Ishikawa (cell line): Measurements from ENCODE around the gene PHKA2.

Experiments used
- EP300 ChIP-seq: IDR thresholded peaks from 2 replicates; pipeline ENCODE4 v1.6.1; 2012; ENCODE audit warnings: borderline replicate concordance
- FOXM1 ChIP-seq: IDR thresholded peaks from 2 replicates; pipeline ENCODE4 v1.6.1; 2012; ENCODE audit warnings: low read depth, borderline replicate concordance
- TAF1 ChIP-seq: IDR thresholded peaks from 2 replicates; pipeline ENCODE4 v1.6.1; 2012; ENCODE audit warnings: low read depth, mild to moderate bottlenecking
- TCF12 ChIP-seq: IDR thresholded peaks from 2 replicates; pipeline ENCODE4 v1.6.1; 2012; ENCODE audit warnings: low read depth

- no peak for TF ChIP-seq TCF12
- no peak for TF ChIP-seq EP300
- TF ChIP-seq TAF1: no peak
- TF ChIP-seq FOXM1: no peak
Observed at GRCh38 chrX:18906286-18906685, 77.6 kb downstream of the PHKA2 start.
